GM19452 (cell line): Measurements from ENCODE around the gene RASGRP4.
"Not testable (repeated sequence)": the region's sequence is repeated elsewhere in the genome, so short reads cannot be mapped to it uniquely, and the experiment has no call there.

Experiments
- ATAC-seq: cut with Tn5 transposase; IDR thresholded peaks from one replicate; pipeline ENCODE4 v1.9.1; 2021; ENCODE audit not compliant: unreplicated experiment

RASGRP4 gene, protein sequence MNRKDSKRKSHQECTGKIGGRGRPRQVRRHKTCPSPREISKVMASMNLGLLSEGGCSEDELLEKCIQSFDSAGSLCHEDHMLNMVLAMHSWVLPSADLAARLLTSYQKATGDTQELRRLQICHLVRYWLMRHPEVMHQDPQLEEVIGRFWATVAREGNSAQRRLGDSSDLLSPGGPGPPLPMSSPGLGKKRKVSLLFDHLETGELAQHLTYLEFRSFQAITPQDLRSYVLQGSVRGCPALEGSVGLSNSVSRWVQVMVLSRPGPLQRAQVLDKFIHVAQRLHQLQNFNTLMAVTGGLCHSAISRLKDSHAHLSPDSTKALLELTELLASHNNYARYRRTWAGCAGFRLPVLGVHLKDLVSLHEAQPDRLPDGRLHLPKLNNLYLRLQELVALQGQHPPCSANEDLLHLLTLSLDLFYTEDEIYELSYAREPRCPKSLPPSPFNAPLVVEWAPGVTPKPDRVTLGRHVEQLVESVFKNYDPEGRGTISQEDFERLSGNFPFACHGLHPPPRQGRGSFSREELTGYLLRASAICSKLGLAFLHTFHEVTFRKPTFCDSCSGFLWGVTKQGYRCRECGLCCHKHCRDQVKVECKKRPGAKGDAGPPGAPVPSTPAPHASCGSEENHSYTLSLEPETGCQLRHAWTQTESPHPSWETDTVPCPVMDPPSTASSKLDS

DNA sequence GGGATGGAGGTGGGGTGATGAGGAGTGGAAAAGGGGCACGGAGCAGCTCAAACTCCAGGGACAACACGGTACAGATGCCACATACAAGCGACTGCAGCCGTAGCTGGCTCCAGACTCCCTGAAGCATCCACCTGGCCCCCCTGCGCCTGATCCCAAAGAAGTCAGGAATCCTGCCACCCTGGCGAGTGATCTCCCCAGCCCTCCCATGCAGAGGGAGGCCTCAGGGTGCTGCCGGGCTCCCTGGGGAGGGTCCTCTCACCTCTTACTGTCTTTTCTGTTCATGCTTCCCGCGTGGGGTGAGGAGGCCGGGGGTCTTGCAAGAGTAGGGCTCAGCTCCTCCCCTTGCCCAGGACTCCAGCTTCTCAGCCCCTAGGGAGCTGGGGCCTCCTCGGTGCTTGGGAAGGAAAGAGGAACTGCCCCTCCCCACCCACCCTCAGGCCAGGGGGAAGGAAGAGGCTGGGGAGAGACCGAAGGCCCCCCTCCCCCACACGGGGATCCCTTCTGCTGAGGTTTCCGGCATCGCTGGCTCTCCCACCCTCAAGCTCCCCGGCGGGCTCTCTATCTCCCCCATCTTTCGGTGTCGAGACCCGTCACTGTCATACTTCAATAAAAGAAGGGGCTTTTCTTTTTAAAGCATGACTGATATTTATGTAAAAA is at the start of gene RASGRP4:
RASGRP4 (minus strand) TSS at position 410 of the 657 bp plus-strand sequence; CDS start at position 282, 128 bp downstream.
- no peak for ATAC-seq

GRCh38 chr19:38475176-38475575 is 49.2 kb upstream of the RASGRP4 start:
- ATAC-seq = no peak

DNA sequence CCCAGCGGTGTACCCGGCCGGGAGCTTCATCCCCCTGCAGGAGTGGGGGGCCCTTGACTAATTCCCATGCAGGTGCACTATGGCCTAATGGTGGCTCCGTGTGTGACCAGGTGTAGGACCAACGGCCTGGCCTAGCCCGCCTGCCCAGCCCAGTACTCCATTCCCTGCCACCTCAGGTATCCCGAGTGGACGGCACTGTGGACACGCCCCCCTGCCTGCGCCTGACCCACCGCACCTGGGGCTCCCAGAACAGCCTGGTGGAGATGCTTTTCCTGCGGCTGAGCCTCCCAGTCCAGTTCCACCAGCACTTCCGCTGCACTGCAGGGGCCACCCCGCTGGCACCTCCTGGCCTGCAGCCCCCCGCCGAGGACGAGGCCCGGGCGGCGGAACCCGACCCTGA is 47.2 kb upstream of the RASGRP4 start:
- ATAC-seq = no peak

DNA sequence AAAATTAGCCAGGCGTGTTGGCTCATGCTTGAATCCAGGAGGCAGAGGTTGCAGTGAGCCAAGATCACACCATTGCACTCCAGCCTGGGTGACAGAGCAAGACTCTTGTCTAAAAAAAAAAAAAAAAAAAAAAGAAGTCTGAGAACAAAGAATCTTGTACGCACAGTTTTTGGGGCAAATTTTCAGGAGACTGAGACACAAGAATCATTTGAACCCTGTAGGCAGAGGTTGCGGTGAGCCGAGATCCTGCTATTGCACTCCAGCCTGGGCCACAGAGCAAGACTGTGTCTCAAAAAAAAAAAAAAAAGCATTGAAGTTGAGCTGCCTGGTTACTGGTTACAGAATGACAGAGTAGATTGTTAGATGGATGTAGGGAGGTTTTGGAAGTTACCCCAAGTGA is 46.7 kb upstream of the RASGRP4 start:
- not testable (repeated sequence) for ATAC-seq

- ATAC-seq = no peak
Measured at GRCh38 chr19:38470788-38471480, 44.9 kb upstream of the RASGRP4 start.

- no peak for ATAC-seq
Measured at GRCh38 chr19:38469151-38469550, 43.1 kb upstream of the RASGRP4 start.

DNA sequence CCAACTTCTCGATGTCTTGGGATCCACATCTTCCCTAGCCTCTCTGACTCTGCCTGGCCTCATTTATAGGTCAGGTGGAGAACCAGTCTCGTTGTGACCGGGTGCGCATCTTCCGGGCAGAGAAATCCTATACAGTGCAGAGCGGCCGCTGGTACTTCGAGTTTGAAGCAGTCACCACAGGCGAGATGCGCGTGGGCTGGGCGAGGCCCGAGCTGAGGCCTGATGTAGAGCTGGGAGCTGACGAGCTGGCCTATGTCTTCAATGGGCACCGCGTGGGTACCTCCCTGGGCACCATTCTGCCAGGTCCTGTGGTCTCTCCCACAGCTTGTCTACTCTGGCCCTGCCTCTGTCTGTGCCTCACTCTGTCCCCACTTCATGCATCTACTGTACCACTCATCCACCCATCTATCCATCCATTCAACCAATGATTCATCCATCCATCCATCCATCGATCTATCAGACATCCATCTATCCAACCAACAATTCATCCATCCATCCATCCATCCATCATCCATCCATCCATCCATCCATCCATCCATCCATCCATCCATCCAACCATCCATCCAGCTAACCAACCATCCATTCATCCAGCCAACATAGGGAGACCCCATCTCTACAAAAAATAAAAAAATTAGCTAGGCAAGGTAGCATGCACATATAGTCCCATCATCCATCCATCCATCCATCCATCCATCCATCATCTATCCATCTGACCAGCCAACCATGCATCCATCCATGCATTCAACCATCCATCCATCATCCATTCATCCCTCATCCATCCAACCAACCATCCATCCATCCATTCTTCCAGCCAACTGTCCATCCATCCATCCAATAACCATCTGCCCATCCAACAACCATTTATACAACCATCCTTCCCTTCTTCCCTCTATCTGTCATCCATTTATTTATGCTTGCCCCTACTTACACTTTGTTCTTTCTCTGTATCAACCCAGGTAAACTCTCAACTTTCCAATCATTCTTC is 41.8 kb upstream of the RASGRP4 start:
- no peak for ATAC-seq

DNA sequence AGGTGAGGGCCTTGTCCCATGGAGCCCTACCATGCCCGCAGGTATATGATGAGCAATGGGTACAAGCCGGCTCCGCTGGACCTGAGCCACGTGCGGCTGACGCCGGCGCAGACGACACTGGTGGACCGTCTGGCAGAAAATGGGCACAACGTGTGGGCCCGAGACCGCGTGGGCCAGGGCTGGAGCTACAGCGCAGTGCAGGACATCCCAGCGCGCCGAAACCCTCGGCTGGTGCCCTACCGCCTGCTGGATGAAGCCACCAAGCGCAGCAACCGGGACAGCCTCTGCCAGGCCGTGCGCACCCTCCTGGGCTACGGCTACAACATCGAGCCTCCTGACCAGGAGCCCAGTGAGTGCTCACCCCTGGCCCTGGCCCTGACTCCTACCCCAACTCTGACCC is 40.0 kb upstream of the RASGRP4 start:
- ATAC-seq = no peak

DNA sequence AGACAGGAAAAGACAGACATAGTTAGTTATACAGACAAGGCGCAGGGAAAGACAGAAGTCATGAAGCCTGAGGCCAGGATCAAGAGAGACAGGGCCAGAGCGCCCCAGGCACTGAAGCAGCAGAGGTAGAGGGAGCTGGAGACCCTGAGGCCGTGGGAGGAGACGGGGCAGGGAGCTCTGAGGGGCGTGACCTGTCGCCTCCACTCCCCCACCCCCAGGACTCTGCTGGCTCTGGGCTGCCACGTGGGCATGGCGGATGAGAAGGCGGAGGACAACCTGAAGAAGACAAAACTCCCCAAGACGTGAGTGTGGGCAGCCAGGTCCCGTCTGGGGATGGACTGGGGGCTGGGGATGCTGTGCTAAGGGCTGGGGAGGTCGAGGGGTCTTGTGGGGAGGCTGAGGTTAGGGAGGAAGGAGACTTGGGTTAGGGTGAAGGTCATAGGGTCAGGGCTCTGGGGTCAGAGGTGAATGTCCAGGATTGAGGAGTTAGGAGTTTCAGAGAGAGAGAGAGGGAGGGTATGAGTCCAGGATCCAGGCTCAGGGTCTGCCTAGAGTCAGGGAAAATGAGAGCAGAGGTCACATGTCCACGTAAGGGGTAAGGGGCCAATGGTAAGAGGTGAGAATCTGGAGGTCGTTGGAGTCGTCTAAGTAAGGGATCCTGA is 38.5 kb upstream of the RASGRP4 start:
- ATAC-seq = no peak

GRCh38 chr19:38463365-38463764 is 37.3 kb upstream of the RASGRP4 start:
- ATAC-seq = no peak

DNA sequence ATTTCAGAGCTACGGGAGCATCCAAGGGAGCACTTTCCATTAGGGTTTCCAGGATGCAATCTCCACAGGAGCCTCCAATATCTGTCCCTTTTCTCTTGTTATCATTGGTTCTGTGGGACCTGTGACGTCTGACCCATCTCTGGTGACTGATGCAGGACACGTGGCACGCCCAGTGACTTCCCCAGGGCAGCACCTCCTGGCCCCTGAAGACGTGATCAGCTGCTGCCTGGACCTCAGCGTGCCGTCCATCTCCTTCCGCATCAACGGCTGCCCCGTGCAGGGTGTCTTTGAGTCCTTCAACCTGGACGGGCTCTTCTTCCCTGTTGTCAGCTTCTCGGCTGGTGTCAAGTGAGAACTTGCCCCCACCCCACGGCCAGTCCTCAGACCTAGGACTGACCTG is 33.0 kb upstream of the RASGRP4 start:
- no peak for ATAC-seq

DNA sequence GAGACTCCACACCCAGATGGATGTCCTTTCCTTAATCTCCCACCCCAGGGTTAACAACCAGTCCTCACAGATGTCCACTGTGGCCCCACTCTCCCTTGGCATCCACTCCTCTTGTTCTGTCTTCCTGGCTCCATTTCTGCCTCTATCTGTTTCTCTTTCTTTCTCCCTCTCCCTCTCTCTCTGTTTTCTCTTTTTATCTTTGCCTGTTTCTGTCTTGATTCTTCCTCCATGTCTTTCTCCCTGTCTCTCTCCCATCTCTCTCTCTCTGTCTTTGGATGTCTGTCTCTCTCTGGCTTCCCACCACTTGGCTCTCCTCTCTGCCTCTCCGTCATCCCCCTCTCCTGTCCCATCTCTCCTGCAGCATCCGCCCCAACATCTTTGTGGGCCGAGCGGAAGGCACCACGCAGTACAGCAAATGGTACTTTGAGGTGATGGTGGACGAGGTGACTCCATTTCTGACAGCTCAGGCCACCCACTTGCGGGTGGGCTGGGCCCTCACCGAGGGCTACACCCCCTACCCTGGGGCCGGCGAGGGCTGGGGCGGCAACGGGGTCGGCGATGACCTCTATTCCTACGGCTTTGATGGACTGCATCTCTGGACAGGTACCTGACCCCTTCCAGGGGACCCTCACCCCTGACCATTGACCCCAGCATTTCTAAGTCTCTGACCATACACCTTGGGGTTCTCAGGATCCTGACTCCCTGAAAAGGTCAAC is 31.8 kb upstream of the RASGRP4 start:
- no peak for ATAC-seq

DNA sequence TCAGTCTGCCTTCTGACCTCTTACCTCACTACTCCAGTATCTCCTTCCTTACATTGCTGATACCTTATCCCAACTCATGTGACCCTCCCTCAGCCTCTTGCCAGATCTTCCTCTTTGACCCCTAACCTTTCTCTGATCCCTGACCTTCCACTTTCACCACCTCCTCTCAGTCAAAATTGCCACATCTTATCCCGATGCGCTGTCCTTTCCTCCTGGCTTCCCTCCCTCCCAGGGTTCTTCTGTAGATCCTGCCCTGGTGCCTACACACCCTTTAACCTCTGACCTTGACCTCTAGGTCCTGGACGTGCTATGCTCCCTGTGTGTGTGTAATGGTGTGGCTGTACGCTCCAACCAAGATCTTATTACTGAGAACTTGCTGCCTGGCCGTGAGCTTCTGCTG is 31.2 kb upstream of the RASGRP4 start:
- ATAC-seq = no peak

DNA sequence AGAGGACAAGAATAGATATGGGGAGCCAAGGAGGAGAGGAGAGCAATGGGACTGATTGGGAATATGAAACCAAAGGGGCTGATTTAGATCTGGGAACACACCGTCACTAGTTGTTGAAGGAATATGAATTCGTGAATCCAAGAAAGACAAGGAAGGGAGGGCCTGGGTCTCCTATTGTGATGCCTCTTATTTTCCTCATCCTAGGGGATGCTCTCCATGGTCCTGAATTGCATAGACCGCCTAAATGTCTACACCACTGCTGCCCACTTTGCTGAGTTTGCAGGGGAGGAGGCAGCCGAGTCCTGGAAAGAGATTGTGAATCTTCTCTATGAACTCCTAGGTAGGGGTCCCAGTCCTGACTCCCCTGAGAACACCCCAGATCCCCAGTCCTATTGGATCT is 29.0 kb upstream of the RASGRP4 start:
- no peak for ATAC-seq

GRCh38 chr19:38453596-38453995 is 27.6 kb upstream of the RASGRP4 start:
- no peak for ATAC-seq

DNA sequence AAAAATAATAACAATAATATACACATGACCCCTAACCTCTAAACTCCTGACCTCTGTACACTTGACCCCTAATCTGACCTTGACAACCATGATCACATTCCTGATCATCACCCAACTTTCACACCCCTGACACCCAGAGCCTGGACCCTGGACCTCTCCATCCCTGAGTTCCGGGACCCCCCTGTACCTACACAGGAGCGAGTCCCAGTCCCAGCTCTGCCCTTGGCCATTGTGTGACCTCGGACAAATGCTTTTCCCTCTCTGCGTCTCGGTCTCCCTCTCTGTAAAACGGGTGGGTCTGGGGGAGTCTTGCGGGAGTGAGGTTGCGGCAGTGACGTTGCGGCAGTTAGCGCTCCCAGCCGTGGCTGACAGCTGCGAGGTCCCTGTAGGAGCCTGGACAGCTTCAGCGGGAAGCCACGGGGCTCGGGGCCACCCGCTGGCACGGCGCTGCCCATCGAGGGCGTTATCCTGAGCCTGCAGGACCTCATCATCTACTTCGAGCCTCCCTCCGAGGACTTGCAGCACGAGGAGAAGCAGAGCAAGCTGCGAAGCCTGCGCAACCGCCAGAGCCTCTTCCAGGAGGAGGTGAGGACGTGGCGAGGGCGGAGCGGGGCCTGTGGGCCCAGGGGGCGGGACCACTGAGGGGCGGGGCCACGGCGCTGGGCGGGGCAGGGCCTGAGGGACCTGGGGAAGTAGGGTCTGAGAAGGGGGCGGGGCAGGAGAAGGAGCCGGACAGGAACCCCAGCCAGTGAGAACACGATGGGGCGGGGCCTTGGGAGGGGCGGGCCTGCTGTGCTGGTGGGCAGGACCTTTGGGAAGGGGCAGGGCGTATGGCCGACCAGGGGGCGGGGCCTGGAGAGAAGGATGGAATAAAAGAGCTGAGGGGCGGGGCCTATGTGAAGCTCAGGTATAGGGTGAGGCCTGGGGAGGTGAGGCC is 26.7 kb upstream of the RASGRP4 start:
- ATAC-seq = no peak

- no peak for ATAC-seq
Measured at GRCh38 chr19:38451629-38452028, 25.6 kb upstream of the RASGRP4 start.

GRCh38 chr19:38451036-38451435 is 25.0 kb upstream of the RASGRP4 start:
- ATAC-seq = no peak
